LoVo (cell line): ENCODE data around the gene KXD1.
"Not testable (repeated sequence)": the region's sequence is repeated elsewhere in the genome, so short reads cannot be mapped to it uniquely, and the experiment has no call there.

ENCODE experiments used
- DNase-seq: peaks from one replicate; pipeline ENCODE4 v3.0.0-alpha.2; 2016; ENCODE audit warnings: low spot score

Gene KXD1

DNA sequence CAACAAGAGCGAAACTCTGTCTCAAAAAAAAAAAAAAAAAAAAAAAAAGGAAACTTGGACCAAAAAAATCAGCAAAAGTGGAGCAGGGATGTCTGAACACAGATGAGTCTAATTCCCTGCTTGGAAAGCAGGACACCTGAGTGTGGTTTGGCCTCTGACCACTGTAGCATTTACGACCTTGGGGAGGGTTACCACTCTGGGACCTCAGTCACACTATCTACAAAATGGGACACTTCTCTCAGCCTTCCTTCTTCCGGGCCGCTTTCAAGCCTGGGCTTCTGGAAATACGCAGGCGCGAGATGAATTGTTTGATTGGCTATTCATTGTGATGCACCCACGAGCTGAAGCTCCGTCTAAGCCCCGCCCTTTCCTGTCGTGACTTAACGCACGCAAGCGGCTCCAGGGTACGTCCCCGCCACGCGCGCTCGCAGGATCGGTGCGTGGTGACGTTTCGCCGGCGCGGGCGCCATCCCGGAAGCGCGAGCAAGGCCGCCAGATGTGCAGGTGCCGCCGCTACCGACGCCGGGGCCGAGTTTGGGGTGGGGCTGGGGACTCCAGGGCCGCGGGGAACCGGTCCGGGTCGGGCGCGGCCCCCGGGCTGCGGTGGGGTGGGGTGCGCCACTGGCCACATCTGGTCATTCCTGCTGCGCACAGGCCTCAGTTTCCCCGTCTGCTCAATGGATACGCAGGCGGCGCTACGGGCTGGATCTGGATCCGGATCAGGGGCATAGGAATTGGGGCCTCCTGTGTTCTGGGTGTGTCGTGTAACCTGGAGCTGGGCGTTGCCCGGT, at the start of gene KXD1:
Gene KXD1 (plus strand): TSS at position 460 of the 791 bp plus-strand sequence. CDS start 4,187 bp downstream, outside the sequence.
- DNase-seq = peak; percentile 99

DNA sequence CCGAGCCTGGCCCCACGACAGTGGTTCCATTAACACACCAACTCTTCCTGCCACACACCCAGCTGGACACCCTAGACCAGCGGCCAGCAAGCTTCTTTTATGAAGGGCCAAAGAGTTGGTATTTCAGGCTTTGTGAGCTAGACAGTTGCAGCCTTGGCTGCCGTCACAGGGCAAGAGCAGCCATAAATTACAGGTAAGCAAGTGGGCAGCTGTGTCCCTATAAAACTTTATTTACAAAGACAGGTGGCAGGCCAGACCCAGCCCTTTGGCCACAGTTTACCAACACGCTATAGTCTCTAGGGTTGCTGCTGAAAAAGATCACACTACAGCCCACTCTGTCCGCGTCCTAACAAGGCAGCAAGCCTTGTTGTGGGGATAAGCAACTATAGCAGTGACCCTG, 49.1 kb upstream of the KXD1 start:
- DNase-seq = no peak

GRCh38 chr19:18510216-18510615, 47.5 kb upstream of the KXD1 start:
- DNase-seq = no peak

GRCh38 chr19:18513868-18514267, 43.8 kb upstream of the KXD1 start:
- no peak for DNase-seq

- DNase-seq = no peak
These were observed 42.6 kb upstream of the KXD1 start for GRCh38 chr19:18514800-18515682.

- no peak for DNase-seq
These were observed 41.7 kb upstream of the KXD1 start for GRCh38 chr19:18515959-18516358.

GRCh38 chr19:18517606-18518005, 40.1 kb upstream of the KXD1 start:
- DNase-seq = no peak

- DNase-seq = no peak
These were observed 39.0 kb upstream of the KXD1 start for GRCh38 chr19:18518639-18519038.

DNA sequence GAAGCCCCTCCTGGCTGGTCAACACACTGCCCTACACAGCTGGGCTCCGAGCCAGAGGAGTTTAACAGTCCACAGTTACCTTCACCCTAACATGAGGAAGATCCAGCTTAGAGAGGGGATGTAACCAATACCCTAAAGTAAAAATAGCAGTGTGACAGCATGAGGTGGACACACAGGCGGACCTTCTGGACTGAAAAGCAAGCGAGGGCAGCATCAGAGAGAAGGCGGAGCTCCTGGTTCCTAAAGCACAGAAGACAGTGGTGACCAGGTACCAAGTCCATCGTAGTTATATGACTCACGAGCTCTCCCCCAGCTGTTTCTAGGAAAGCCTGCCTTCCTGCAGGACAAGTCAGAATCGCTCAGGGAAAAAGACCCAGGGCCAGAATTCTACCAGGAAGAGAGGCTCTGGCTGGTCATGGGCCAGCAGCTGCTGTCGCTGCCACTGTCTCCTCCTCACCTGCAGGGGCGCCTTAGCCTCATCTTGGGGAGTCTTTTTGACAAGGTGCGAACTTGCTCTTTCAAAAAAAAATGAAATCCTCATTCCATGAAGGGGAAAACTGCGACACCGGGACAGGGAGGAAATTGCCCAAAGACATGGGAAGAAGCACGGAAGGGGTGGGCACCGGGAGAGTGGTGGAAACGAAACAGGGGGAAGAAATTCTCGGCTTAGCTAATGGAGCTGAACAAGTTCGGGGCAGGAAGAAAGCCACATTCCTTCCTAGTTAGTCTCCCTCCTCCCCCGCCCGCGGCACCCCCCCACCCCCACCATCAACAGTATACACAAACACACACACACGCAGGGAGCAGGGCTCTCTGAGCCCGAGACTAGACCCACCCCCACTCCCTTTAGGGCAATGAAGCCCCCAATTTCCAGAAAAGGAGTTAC, 37.5 kb upstream of the KXD1 start:
- DNase-seq = peak; percentile 84

GRCh38 chr19:18520848-18521691, 36.6 kb upstream of the KXD1 start:
- no peak for DNase-seq

GRCh38 chr19:18521692-18522123, 36.0 kb upstream of the KXD1 start, which contains the start of gene ELL:
Gene ELL (minus strand): TSS chr19:18522070. CDS start chr19:18522055, 15 bp downstream.
- no peak for DNase-seq

DNA sequence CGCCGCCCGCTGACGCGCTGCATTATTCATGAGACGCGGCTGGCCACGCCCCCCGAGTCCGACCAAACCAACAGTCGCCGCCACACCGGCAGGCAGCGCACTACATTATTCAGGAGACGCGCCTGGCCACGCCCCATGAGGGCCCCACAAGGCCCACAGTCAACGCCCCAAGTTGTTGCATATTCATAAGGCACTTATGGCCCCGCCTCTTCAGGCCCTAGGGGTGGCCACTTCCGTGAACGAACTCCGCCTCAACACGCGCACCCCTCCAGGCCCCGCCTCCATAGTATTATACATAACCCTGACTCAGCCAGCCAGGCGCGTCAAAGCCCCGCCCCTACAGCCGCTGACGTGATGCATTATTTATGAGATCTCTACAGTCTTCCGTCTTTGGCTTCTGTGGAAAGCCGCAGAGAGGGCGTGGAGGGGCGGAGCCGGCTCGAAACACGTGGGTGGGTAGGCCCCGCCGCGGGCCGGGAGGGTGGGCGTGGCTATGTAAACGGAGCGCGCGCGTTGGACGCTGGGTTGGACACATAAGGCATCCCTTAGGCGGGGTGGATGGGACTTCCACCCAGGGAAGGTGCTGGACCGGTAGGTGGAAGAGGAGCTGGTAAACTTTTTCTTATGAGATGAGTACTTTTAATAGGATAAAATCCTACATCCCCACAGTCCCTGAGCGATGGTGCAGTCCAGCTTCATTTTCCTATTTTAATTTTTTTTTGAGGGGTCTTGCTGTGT, 35.4 kb upstream of the KXD1 start:
- DNase-seq = peak; percentile 100

GRCh38 chr19:18522862-18523440, 34.7 kb upstream of the KXD1 start:
- DNase-seq = not testable (repeated sequence)

DNA sequence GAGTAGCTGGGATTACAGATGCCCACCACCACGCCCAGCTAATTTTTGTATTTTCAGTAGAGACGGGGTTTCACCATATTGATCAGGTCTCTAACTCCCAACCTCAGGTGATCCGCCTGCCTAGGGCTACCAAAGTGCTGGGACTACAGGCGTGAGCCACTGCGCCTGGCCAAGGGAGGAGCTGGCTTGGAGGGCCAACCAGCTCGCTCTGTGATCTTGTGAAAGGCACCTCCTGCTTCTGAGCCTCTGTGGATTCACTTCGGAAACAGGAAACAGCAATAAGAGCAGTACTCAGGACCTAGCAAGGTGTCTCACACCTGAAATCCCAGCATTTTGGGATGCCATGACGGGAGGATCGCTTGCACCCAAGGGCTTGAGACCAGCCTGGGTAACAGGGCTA, 33.8 kb upstream of the KXD1 start:
- no peak for DNase-seq

DNA sequence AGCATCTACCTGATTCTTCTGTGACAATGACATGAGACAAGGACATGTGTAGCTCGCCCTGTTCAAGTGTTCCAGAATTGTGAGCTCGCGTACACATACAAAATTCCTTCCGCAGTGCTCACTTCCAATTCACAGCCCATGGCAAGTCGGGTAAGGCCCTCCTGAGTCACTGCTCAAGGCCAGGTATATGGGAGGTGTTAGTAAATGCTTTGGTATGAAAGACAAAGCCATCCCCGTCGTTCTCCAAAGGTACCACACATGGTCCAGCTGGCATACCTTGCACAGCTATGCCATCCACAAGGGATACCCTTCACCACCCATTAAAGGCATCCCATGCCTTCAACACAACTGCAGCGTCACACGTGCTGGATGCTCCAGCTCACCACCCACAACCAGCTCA, 31.4 kb upstream of the KXD1 start:
- DNase-seq = no peak

GRCh38 chr19:18529782-18530181, 27.9 kb upstream of the KXD1 start:
- DNase-seq = no peak

DNA sequence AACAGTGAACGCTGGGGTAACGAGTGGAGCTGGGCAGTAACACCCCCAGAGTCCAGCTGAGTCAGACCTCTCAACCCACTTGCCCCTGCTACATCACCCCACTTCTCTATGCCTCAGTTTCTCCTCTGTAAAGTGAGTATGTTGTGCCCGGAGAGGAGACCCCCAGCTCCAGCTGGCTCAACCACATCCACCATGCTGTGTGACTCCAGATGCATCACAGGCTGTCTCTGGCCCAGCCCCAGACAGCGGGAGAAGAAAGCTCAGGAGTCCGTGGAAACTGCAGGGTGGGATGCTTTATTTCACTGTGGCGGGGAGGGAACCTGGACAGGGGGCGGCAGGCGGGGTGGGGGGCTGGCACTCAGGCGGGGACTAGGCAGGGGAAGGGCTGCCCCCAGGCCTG, 26.2 kb upstream of the KXD1 start:
- no peak for DNase-seq

GRCh38 chr19:18532168-18532890, 25.3 kb upstream of the KXD1 start:
- DNase-seq = no peak

DNA sequence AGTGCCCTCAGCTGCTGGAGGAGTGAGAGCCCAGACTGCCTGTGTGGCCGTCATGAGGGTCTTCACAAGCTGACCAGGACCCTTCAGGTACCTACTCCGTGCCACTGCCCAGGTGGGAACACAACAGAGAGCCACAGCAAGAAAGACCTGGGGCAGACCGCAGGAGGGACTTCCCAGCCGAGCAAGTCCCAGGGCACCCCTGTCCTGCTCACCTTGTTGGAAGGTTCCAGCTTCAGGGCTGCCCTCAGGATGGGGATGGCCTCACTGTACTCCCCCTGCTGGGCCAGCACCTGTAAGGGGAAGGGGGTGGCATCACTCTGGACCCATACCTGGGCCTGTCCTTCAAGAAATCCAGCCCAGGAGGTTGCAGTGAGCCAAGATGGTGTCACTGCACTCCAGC, 24.6 kb upstream of the KXD1 start:
- no peak for DNase-seq
